OCI-LY7 (cell line): ENCODE data around the gene CTNNA2. TPM values are rescaled to one million over a fixed set of nuclear protein-coding genes. Genes with fewer than 3 reads are reported as not detected.

Source experiments
- BruUV-seq: library from RNA; stranded (reverse); fragments of 400-500 nt; replicated peaks from 2 replicates; lab custom pipeline; 2021; lab: Mats Ljungman, UMichigan
- CTCF ChIA-PET: fragments of 300-600 bp; sonication (Branson Sonifier 250); formaldehyde crosslinking; loops from one replicate; lab custom pipeline; 2022; ENCODE audit warnings: antibody characterized with exemption; ENCODE audit not compliant: unreplicated experiment; lab: Charles Lee
- POLR2A ChIA-PET: fragments of 300-600 bp; sonication (Branson Sonifier 250); formaldehyde crosslinking; loops from one replicate; lab custom pipeline; 2022; ENCODE audit warnings: antibody characterized with exemption; lab: Charles Lee
- DNase-seq: peaks from one replicate; pipeline ENCODE4 v3.0.0-alpha.2; 2015; ENCODE audit warnings: low spot score
- H2AFZ ChIP-seq: fragments of 200-600 bp; sonication (generic), shearing (Covaris generic); 2 replicates; pipeline ENCODE4 v1.6.1; 2014; ENCODE audit warnings: mild to moderate bottlenecking, antibody characterized with exemption, low read length, moderate library complexity
- H3K27ac ChIP-seq: fragments of 200-600 bp; sonication (generic); 2 replicates; pipeline ENCODE4 v1.5.1; 2014; ENCODE audit warnings: mixed run types, low read depth, mild to moderate bottlenecking, moderate library complexity, low read length, inconsistent platforms; ENCODE audit not compliant: poor library complexity, severe bottlenecking
- H3K36me3 ChIP-seq: fragments of 200-600 bp; sonication (generic); 2 replicates; pipeline ENCODE4 v1.6.1; 2014; ENCODE audit warnings: mild to moderate bottlenecking, antibody characterized with exemption, low read length, moderate library complexity, mixed read lengths; ENCODE audit not compliant: insufficient read depth
- H3K4me1 ChIP-seq: fragments of 200-600 bp; sonication (generic); 2 replicates; pipeline ENCODE4 v1.5.1; 2014; ENCODE audit warnings: mild to moderate bottlenecking, low read length; ENCODE audit not compliant: insufficient read depth, poor library complexity, severe bottlenecking
- H3K4me2 ChIP-seq: fragments of 200-600 bp; sonication (generic); 2 replicates; pipeline ENCODE4 v1.6.1; 2014; ENCODE audit warnings: mild to moderate bottlenecking, low read length
- H3K4me3 ChIP-seq: fragments of 200-600 bp; sonication (generic); 2 replicates; pipeline ENCODE4 v1.5.1; 2014; ENCODE audit warnings: mild to moderate bottlenecking, low read depth, low read length; ENCODE audit not compliant: poor library complexity, severe bottlenecking
- H3K79me2 ChIP-seq: fragments of 200-600 bp; sonication (generic); 2 replicates; pipeline ENCODE4 v1.6.1; 2016; ENCODE audit warnings: low read depth, mild to moderate bottlenecking, low read length, moderate library complexity, mixed read lengths; ENCODE audit not compliant: insufficient read depth
- H3K9me2 ChIP-seq: fragments of 200-600 bp; sonication (generic); 2 replicates; pipeline ENCODE4 v1.6.1; 2016; ENCODE audit warnings: mild to moderate bottlenecking, low read length, mixed read lengths; ENCODE audit not compliant: insufficient read depth
- H3K9me3 ChIP-seq: fragments of 200-600 bp; sonication (generic); 2 replicates; pipeline ENCODE4 v1.6.1; 2014; ENCODE audit warnings: mild to moderate bottlenecking, mixed run types, low read length, mixed read lengths
- H4K20me1 ChIP-seq: fragments of 200-600 bp; sonication (generic); 2 replicates; pipeline ENCODE4 v1.6.1; 2014; ENCODE audit warnings: mild to moderate bottlenecking, antibody characterized with exemption, low read length, moderate library complexity, mixed read lengths; ENCODE audit not compliant: insufficient read depth
- CTCF ChIP-seq: fragments of 200-600 bp; sonication (generic); conservative IDR thresholded peaks from 2 replicates; pipeline ENCODE4 v1.5.1; 2014; ENCODE audit warnings: mild to moderate bottlenecking, antibody characterized with exemption, low read length, moderate library complexity, mixed read lengths
- EZH2phosphoT487 ChIP-seq: fragments of 200-600 bp; sonication (generic); IDR thresholded peaks from 2 replicates; pipeline ENCODE4 v1.6.1; 2018; ENCODE audit warnings: low read depth, borderline replicate concordance, mild to moderate bottlenecking, mixed run types, antibody characterized with exemption, low read length, moderate library complexity, mixed read lengths
- intact Hi-C: fragments of 100-400 bp; cut with micrococcal nuclease; formaldehyde crosslinking; loops from one replicate; pipeline ENCODE4 v1.10.0; 2022; ENCODE audit not compliant: unreplicated experiment
- total RNA-seq, 2 experiments: library from RNA; depleted of rRNA in 1 of 2; stranded (reverse); fragments of >200 nt in 1 of 2; shearing (Covaris generic) in 1 of 2; gene quantifications; 2 replicates each; pipeline ENCODE4 v1.2.3, GENCODE V29; 2014 to 2022

The CTNNA2 gene
- total RNA-seq, 2 experiments from 2014 or later, result 0.19 to 2.7 TPM

DNA sequence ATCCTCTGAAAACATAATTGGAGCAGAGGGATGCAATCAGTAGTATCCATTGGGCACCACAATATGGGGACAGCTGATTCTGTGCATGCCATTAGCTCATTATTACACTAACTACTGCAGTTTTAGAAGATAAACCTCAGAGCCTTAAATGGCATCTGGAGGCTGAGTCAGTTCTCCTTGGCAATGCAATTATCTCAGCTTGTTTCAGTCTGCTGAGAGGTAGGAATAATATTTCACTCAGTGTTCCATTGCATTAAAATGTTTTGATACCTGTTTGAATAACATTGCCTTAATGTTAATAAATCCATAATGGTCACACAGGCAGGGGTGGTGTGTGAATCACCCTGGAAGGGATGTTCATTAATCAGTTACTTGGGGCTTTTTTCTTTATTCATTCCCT lies 482.1 kb downstream of the CTNNA2 start:
- no TSS peak for BruUV-seq

DNA sequence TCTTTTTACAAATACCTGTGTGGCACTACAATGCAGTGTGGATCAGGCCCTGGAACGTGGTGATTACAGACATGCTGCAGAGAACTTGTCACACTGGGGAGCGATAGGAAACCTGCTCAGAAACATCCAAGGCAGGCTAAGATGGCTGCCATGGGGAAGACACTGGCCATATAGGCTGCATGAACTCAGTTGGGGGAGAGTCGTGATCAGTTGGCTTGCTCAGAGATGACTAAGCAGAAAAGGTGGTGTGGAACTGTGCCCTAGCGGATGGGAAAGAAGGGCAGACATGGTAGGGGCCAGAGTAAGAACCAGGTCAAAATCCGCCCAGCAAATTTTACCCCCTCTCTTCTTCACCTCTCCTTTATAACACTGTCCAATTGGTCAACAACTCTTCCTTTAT lies 483.9 kb downstream of the CTNNA2 start:
- no TSS peak for BruUV-seq
- H3K9me2 ChIP-seq, result no peaks in the 10 kb centered on the region

More for the DNA sequence above, 482.1 kb downstream of the CTNNA2 start:
- TF ChIP-seq EZH2phosphoT487 (no peak), CTCF (no peak)
- Histone ChIP-seq H2AFZ (no peak overlapping the region), H3K9me2 (no peaks in the 10 kb centered on the region), H3K4me3 (no peak overlapping the region), H3K36me3 (no peaks in the 10 kb centered on the region), H3K27ac (no peak overlapping the region), H3K4me1 (no peaks in the 10 kb centered on the region), H4K20me1 (no peaks in the 10 kb centered on the region), H3K9me3 (no peaks in the 10 kb centered on the region), H3K79me2 (no peaks in the 10 kb centered on the region), H3K4me2 (no peak overlapping the region)
- CTCF ChIA-PET, result no interaction called here
- no peak for DNase-seq
- POLR2A ChIA-PET, result interaction anchor here (0.6 kb wide), 1 partner anchor 1684 kb away, joined by 9 read pairs; no protein-coding TSS in a partner anchor
- intact Hi-C loops, result no loop called here

More for the DNA sequence above, 483.9 kb downstream of the CTNNA2 start:
- Histone ChIP-seq H3K4me2 (no peak overlapping the region), H3K4me3 (no peak overlapping the region), H3K9me3 (no peaks in the 10 kb centered on the region), H3K79me2 (no peaks in the 10 kb centered on the region), H2AFZ (no peak overlapping the region), H3K4me1 (no peaks in the 10 kb centered on the region), H4K20me1 (no peaks in the 10 kb centered on the region), H3K36me3 (no peaks in the 10 kb centered on the region), H3K27ac (no peak overlapping the region)
- TF ChIP-seq CTCF (no peak), EZH2phosphoT487 (no peak)
- DNase-seq, result no peak
- intact Hi-C loops, result no loop called here
- POLR2A ChIA-PET, result no interaction called here
- CTCF ChIA-PET, result no interaction called here
